Astrocyte of the hippocampus (primary cell): Measurements from ENCODE around the gene TC2N.
"Not testable (repeated sequence)": the region's sequence is repeated elsewhere in the genome, so short reads cannot be mapped to it uniquely, and the experiment has no call there.

ENCODE experiments used
- DNase-seq: peaks from one replicate; pipeline ENCODE4 v3.0.0; 2011; ENCODE audit warnings: low read depth, low spot score

TC2N gene

DNA sequence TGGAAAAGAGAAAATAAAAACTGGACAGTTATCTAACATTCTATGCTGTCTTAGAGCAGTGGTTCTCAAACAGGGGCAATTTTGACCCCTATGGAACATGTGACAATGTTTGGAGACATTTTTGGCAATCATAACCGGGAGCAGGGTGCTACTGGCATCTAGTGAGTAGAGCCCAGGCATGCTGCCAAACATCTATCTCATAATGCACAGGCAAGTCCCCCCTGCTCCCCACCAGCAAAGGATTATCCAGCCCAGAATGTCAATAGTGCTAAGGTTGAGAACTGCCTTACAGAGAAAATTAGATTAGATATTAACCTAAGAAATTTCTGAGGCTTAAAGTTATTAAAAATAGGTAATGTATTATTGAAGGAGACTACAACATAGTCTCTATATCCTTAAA lies 112.5 kb downstream of the TC2N start:
- DNase-seq: no peak

DNA sequence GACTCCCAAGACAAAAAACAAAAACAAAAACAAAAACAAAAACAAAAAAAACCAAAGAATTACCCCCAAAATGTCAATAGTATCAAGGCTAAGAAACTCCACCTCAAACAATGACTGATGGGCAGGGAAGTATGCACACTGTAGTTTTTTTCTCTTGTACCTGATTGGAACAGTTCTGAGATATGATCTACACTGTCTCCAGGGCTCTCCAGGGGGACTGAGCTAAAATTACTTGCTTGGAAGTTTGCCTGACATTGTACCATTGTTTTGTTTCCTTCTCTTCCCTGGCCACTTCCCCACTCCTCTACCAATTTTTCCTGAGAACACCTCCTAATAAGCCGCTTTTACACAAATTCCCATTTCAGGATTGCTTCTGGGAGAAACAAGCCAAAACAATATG lies 113.2 kb downstream of the TC2N start:
- DNase-seq: no peak

GRCh38 chr14:91753501-91754128 lies 113.7 kb downstream of the TC2N start:
- no peak for DNase-seq

GRCh38 chr14:91752961-91753360 lies 114.4 kb downstream of the TC2N start:
- peak; percentile 11 for DNase-seq

GRCh38 chr14:91751719-91752118 lies 115.6 kb downstream of the TC2N start:
- DNase-seq: no peak

DNA sequence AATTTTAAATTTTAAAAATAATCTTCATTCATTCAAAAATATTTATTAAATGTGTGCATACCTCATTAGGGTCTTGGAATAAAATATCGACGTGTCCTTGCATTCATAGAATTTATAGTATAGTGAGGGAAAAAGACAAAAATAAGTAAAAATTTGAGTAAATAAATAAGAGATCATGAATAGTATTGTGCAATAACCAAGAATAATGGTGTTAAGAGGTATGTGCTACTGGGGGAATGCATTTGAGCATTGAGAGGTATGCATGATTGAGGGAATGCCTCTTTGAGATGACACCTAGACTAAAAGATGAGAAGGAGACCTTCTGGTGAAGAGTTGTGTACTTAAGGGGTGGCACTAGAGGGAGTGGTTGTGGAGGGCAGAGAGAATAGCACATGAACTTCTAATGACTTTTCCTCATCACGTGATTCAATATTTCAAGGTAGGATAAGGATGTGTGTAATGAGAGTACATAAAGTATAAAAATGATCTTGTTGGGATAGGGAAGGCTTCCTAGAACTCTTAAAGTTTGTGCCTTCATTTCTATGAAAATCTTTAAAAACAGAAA lies 116.6 kb downstream of the TC2N start:
- DNase-seq: no peak

GRCh38 chr14:91749868-91750267 lies 117.5 kb downstream of the TC2N start:
- no peak for DNase-seq

DNA sequence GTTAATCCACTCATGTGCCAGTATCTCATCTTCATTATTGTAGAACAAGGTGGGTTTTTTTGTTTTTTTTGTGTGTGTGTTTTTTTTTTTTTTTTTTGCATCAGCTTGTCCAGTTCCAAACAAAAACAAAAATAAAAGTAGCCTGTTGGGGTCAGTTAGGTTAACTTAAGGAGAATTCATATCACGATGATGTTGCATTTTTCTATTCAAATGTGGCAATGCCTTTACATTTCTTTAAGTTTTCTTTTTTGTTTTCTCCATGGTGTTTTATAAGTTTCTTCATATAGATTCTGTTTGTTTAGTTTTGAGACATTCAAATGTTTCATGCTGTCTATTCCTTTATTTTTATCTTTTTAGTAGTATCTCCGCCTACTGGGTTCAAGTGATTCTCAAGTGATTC lies 119.3 kb downstream of the TC2N start:
- no peak for DNase-seq

DNA sequence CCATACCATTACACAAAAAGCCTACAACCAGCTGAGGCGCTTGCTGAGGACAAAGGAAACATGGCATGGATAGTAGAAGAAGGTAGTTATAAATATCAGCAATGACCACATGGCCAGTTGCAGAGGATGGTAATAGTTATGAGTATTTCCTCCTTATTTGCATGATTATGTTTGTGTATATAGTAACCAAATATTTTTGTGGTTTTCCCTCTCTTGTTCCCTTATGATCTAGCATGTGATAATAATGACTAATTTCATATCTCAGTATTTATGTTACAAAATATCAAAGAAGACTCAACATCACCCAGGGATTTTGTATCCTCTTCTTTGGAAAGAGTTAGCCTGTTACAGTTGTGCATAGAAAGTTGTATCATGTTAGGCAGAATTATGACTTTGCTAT lies 122.0 kb downstream of the TC2N start:
- DNase-seq: no peak

DNA sequence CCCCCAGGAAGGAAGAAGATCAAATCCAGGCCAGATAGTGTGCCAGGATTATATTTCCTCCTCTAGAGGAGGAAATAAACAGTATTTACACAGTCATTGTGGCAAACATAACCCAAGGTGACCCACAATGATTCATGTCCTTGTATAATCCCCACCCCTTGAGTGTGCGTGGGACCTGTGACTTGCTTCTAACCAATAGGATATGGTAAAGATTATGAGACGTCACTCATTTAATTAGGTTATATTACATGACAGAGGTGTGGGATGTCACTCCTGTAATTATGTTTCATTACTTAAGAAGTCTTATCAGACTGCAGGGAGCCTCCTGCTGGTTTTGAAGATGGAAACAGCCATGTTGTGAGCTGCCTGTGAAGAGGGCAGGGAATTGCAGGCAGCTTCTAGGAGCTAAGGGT lies 123.3 kb downstream of the TC2N start:
- DNase-seq: no peak

GRCh38 chr14:91743305-91743653 lies 124.1 kb downstream of the TC2N start:
- DNase-seq: no peak

DNA sequence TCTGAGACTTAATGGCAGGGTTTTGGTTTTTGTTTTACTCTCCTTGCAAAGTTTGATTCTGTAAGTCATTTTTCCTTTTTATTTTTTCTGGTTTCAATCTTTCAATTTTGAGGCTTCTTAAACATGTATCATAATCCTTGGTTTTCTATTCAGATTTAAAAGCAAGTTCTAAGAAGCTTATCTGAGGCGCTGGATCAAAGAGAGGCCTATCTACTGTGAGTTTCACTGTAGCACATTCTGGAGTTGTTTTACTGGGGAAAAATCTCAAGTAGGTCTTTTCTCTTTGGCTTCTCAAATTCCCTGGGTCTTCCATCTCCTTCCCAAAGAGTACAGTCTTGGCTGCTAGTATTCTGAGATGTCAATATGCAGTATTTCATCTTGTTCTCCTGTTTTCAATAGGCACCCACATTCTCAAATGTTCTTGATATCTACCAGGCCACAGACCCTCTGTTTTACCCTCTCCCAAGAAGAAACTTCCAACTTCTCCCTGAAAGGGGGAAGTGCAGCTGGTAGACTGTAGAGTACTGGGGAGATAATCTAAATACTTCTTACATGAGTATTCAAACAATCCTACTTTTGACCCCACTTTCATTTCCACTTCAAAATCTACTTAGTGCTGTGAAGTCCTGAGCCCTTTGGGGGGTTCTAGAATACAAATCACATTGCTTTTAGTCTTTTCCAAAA lies 124.6 kb downstream of the TC2N start:
- no peak for DNase-seq

GRCh38 chr14:91739867-91740266 lies 127.5 kb downstream of the TC2N start:
- DNase-seq: not testable (repeated sequence)

- DNase-seq: no peak
Observed at GRCh38 chr14:91737619-91738018, 129.7 kb downstream of the TC2N start.

DNA sequence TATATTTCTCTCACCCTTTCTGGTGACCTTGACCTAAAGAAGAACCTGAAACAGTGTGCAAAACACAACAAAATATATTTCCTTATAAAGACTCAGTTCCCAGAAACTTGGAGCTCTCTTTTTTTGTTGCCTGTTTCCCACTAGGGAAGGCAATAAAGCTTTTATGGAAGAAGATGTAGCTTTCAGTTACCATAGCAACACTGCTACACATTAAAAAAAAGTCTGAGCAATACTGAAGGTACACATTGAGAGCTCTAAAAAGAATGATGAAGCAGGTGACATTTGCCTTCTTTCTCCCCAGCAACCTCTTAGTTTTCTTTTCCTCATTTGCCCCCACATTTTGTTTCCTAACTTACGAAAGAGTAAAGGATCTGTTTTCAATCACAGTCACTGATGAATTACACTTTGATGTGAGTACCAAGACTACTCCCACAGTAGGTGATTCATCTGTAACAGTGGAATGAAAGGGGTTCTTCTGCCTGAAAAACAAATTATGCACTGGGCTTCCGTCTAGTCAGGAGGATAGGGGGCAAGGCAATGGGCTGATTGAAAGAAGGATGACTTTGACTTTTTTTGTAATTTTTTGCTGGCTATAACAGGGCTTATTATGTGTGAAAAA lies 134.4 kb downstream of the TC2N start:
- no peak for DNase-seq

DNA sequence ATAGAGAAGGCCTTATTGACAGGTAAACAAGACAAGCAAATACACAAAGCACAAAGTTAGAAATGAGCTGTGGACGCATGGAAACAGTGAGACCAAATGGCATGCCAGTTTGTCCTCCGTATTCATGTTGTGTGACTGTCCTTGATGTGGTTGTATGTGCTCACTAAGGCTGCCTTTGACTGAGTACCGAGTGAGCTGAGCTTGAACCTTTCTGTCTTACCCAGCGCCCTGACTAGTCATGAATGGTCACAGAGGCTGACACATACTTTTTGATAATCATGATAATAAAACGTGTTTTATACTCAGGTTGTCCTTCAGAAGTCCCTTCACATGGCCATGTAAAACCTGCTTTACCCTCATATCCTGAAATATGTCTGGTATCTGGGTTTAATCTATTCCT lies 134.9 kb downstream of the TC2N start:
- DNase-seq: no peak

DNA sequence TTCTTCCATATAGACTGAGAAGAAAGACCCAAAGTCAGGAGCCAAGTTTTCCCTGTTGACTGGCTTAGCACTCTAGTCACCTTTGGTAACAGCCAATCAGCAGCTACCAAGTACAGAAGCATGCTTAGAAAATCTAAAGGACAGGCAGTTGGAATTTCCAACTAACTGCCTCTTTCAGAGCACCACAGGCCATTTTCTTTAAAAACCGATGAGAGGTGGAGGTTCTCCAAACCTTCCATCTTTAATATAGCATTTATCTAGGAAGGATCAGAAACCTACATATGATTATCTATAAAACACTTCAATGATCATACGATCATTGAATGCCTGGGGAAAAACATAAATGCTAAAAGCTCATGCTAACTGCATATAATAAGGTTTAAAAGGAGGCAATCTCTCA lies 135.3 kb downstream of the TC2N start, which contains the start of gene CATSPERB:
CATSPERB (minus strand) TSS at position 101 of the 400 bp plus-strand sequence. CDS start 2,607 bp downstream, outside the sequence.
- no peak for DNase-seq

DNA sequence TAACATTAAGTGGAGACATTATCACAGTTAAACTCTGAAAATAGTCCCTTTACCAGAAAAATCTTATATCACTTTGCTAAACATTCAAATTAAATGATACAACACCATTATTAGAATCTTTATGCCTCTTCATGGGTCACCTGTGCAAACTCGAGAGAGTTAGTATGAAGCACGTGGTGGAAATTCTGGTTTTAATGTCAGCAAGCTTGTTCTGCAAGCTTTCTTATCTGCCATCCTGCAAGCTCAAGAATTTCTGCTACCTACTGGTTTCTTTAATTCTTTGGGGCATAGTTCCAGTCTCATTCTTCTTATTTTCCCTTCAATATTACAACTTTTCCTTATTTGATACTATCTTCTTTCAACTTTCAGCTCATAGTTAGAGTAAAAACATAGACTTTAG lies 136.3 kb downstream of the TC2N start:
- DNase-seq: no peak

DNA sequence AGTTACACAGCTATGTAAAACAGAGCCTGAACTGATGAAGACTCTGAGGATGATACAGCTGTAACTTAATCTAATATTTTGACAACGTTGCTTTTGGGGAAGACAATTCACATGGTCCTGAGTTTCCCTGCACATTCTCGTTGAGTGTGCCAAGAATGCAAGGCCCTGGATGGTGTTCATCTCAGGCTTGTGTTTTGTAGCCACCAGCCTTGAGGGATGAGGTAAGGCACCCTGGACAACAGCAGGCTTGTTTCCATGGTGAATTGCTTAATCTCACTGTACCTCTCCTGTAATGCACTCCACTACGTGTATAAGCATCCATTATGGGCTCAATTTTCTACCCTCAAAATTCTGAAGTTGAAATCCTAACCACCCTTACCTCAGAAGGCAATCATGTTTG lies 137.6 kb downstream of the TC2N start:
- DNase-seq: no peak
